Testis (tissue), 2 donors: ENCODE results near the gene SRGN.

Experiments used
- CTCF ChIP-seq, 3 experiments: fragments of 450-650 bp in 2 of 3; fragments of 200-600 bp in 1 of 3; sonication (generic) in 1 of 3; IDR thresholded peaks; one replicate each; pipeline ENCODE4 v1.5.1; 2016 to 2019; ENCODE audit warnings: antibody characterized with exemption in 3 of 3, mild to moderate bottlenecking in 2 of 3, moderate library complexity in 1 of 3
- POLR2A ChIP-seq: fragments of 450-650 bp; IDR thresholded peaks from one replicate; pipeline ENCODE4 v1.6.1; 2017; ENCODE audit warnings: antibody characterized with exemption, mild to moderate bottlenecking, moderate library complexity

- no peak for TF ChIP-seq CTCF (IDR thresholded peaks at IDR 0.05)
- TF ChIP-seq POLR2A, result no peak
Observed at GRCh38 chr10:69064762-69065328, 23.1 kb upstream of the SRGN start.
